Heart left ventricle (tissue), 16 donors: ENCODE measurements around the gene KRT16. TPM values are rescaled to one million over a fixed set of nuclear protein-coding genes. Genes with fewer than 3 reads are reported as not detected.

Source experiments
- ATAC-seq, 4 donors: fragments of 200-7000 bp; cut with Tn5 transposase; one replicate each; pipeline ENCODE4 v1.9.1; 2020 to 2022; ENCODE audit warnings: moderate library complexity in 4 of 4, mild to moderate bottlenecking in 3 of 4, moderate number of reproducible peaks in 1 of 4
- DNase-seq, 5 donors: peaks; one replicate each; pipeline ENCODE4 v3.0.0-alpha.2; 2020
- H3K27ac ChIP-seq, 12 donors: fragments of 200-600 bp; sonication (generic) in 4 of 12; one replicate each; pipeline versions ENCODE4 v1.5.0 to v1.8.0; 2016 to 2022; ENCODE audit warnings: mild to moderate bottlenecking in 2 of 12
- H3K27me3 ChIP-seq, 9 donors: fragments of 200-600 bp; sonication (generic) in 2 of 9; one replicate each; pipeline versions ENCODE4 v1.5.1 to v1.8.0; 2016 to 2022; ENCODE audit warnings: mild to moderate bottlenecking in 3 of 9
- H3K36me3 ChIP-seq, 9 donors: fragments of 200-600 bp; sonication (generic) in 2 of 9; one replicate each; pipeline versions ENCODE4 v1.5.0 to v1.8.0; 2018 to 2022; ENCODE audit warnings: mild to moderate bottlenecking in 2 of 9
- H3K4me1 ChIP-seq, 12 donors: fragments of 200-600 bp; sonication (generic) in 4 of 12; one replicate each; pipeline versions ENCODE4 v1.5.0 to v1.8.0; 2016 to 2022; ENCODE audit warnings: mild to moderate bottlenecking in 3 of 12
- H3K4me3 ChIP-seq, 12 donors: fragments of 200-600 bp; sonication (generic) in 4 of 12; one replicate each; pipeline versions ENCODE4 v1.5.0 to v1.8.0; 2017 to 2022; ENCODE audit warnings: mild to moderate bottlenecking in 9 of 12, moderate library complexity in 4 of 12
- H3K9me3 ChIP-seq, 12 donors: fragments of 200-600 bp; sonication (generic) in 4 of 12; one replicate each; pipeline versions ENCODE4 v1.5.0 to v1.8.0; 2016 to 2022; ENCODE audit warnings: mild to moderate bottlenecking in 1 of 12
- CTCF ChIP-seq, 12 donors: fragments of 200-600 bp; sonication (generic) in 4 of 12; IDR thresholded peaks; one replicate each; pipeline versions ENCODE4 v1.5.0 to v1.8.0; 2018 to 2022; ENCODE audit warnings: antibody characterized with exemption in 12 of 12, mild to moderate bottlenecking in 5 of 12
- POLR2A ChIP-seq, 2 donors: fragments of 450-650 bp; IDR thresholded peaks; one replicate each; pipeline ENCODE4 v1.6.1; 2017; ENCODE audit warnings: antibody characterized with exemption in 2 of 2, mild to moderate bottlenecking in 2 of 2, moderate library complexity in 2 of 2
- WGBS, 4 donors: extraction: QIAGEN DNeasy Blood & Tissue Kit in 2 of 4; methylation state at CpG; one replicate each; pipeline versions ENCODE4 v1.1.5 to v1.1.7; 2013 to 2018; 5-methylcytosine and 5-hydroxymethylcytosine counted together
- intact Hi-C, 10 donors: fragments of 100-400 bp; cut with DNase I; formaldehyde crosslinking; loops; one replicate each; pipeline versions ENCODE4 v1.11.1 to v1.14.2; 2022
- polyA plus RNA-seq, 2 donors: library from polyadenylated mRNA; stranded (reverse); fragments of 200-250 nt; gene quantifications; one replicate each; pipeline ENCODE4 v1.2.3, GENCODE V29; 2013
- total RNA-seq, 9 donors: library from RNA; depleted of rRNA in 2 of 9; stranded (reverse); fragments of >200 nt in 2 of 9; fragmentation: NEBNext Ultra II Directional in 3 of 9; extraction: Animal tissue kit (Norgen Biotek cat#: 25700) in 3 of 9; gene quantifications; one replicate each; pipeline versions ENCODE4 v1.1.0 to v1.2.4, GENCODE V29; 2016 to 2023
- donor health status: ischemic (EF 13 %, LVEDD 7.1; RV severe dilation, severe dysfunction).
- donor health status: healthy with polysubstance abuse.
- donor health status: DM: no; HTN: yes; CAD: no.
- donor health status: DM: no; HTN: no; CAD: no.
- donor health status: ischemic (EF 25% LVEDD 6.9; RV normal size, moderate dysfunction).
- donor health status: ischemic (EF 25% LVEDD 5.7; RV mildly dilated, moderate dysfunction).
- donor health status: healthy.
- donor health status: DM: yes; HTN: yes; CAD: no.
- donor health status: ischemic (EF 35%, LVEDD 5.7; RV mildly dilated, moderate dysfunction).
- donor health status: nonischemic (EF 11% LVEDD 7.7; RV severe dilation, severe dysfunction).
- donor health status: DM: yes; HTN: yes; CAD: no.
- donor health status: PGD.
- donor health status: ischemic (EF 29% LVEDD 5.4; RV normal size, mild dysfunction).
- donor health status: nonischemic (EF 23%, LVEDD 6.1; RV moderate dilation, normal function).

The KRT16 gene
- total and polyA plus RNA-seq, 11 donors, result 0.06 TPM; not detected in 10

- H3K9me3 ChIP-seq, result no peaks in the 10 kb centered on the region
- H3K27me3 ChIP-seq, result peaks cover 0 to 14% (median 0%) of the 10 kb centered on the region in 9 donors
- WGBS, 4 donors, result 61 to 72% (median 67%) methylated on average over 4 of the region's 4 CpGs
- TF ChIP-seq CTCF (IDR thresholded peaks at IDR 0.05) (no peak), POLR2A (IDR thresholded peaks at IDR 0.05) (no peak)
- DNase-seq (peak in 1 of 5 donors; percentile 7), ATAC-seq (no peak)
- H3K4me1 ChIP-seq, result no peaks in the 10 kb centered on the region
- H3K27ac ChIP-seq, result no peak overlapping the region
- intact Hi-C loops, result no loop called here
- no peak overlapping the region for H3K4me3 ChIP-seq
- H3K36me3 ChIP-seq, result no peaks in the 10 kb centered on the region
Observed at GRCh38 chr17:41600318-41600717, 12.2 kb downstream of the KRT16 start.

DNA sequence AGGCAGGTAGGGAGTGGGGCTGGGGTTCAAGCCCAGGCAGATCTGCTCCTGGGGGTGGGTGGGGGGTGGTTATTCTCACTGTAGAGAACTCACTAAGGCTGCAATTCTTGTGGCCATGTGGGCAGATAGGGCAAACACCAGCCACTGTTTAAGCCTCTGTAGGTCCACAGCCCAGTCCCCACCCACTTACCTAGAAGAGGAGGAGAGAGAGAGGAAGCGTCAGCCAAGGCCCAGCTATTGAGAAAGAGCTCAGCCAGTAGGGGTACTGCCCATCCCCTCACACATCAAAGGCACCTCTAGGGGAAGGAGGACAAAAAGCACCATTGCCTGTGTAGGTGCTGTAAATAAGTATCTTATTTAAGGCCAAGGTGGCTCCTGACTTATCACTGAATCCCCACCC lies 12.9 kb downstream of the KRT16 start:
- no peak overlapping the region for H3K27ac ChIP-seq
- WGBS, 4 donors, result 40 to 80% (median 61%) methylated on average over 1 of the region's 1 CpG
- H3K4me1 ChIP-seq, result no peaks in the 10 kb centered on the region
- no peak overlapping the region for H3K4me3 ChIP-seq
- peaks cover 0 to 10% (median 0%) of the 10 kb centered on the region in 9 donors for H3K27me3 ChIP-seq
- peak in 1 of 5 donors; percentile 3 for DNase-seq
- no peak for TF ChIP-seq CTCF (IDR thresholded peaks at IDR 0.05)
- TF ChIP-seq POLR2A (IDR thresholded peaks at IDR 0.05), result no peak
- intact Hi-C loops, result no loop called here
- H3K9me3 ChIP-seq, result no peaks in the 10 kb centered on the region
- ATAC-seq, result no peak
- no peaks in the 10 kb centered on the region for H3K36me3 ChIP-seq

DNA sequence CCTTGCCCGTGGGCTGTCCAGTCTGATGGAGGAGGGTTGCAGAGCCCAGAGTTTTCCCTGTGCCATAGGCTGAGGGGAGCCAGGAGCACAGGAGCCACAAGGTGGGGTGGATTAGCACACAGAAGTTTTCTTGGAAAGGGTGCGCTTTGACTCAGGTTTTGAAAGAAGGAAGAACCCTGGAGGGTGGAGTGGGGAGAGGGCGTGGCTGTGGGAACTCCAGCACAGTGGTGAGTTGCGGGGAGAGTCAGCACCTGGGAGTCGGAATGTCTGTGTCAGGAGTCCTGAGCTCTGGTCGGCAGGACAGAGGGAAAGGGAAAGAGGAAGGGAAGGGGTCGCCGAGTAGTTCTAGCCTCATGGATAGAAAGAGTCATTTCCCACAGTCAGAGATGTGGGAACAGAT lies 17.0 kb downstream of the KRT16 start:
- ATAC-seq (no peak), DNase-seq (peak in 1 of 5 donors; percentile 15)
- Histone ChIP-seq H3K27ac (no peak overlapping the region), H3K36me3 (no peaks in the 10 kb centered on the region), H3K27me3 (peaks cover 0 to 31% (median 4%) of the 10 kb centered on the region in 9 donors), H3K4me3 (no peak overlapping the region), H3K4me1 (no peaks in the 10 kb centered on the region), H3K9me3 (no peaks in the 10 kb centered on the region)
- WGBS, 4 donors, result 73 to 75% (median 74%) methylated on average over 8 of the region's 8 CpGs
- intact Hi-C loops, result no loop called here
- no peak for TF ChIP-seq CTCF (IDR thresholded peaks at IDR 0.05)
- TF ChIP-seq POLR2A (IDR thresholded peaks at IDR 0.05), result no peak

GRCh38 chr17:41594363-41594915 lies 18.1 kb downstream of the KRT16 start:
- no peaks in the 10 kb centered on the region for H3K4me1 ChIP-seq
- ATAC-seq, result no peak
- no peak overlapping the region for H3K4me3 ChIP-seq
- H3K27me3 ChIP-seq, result peaks cover 0 to 36% (median 4%) of the 10 kb centered on the region in 9 donors
- no peak for DNase-seq
- no peaks in the 10 kb centered on the region for H3K9me3 ChIP-seq
- no peak overlapping the region for H3K27ac ChIP-seq
- WGBS, 4 donors, result 38 to 72% (median 47%) methylated on average over 3 of the region's 3 CpGs
- TF ChIP-seq POLR2A (IDR thresholded peaks at IDR 0.05), result no peak
- no peak for TF ChIP-seq CTCF (IDR thresholded peaks at IDR 0.05)
- intact Hi-C loops, result no loop called here
- no peaks in the 10 kb centered on the region for H3K36me3 ChIP-seq
